Measurements from ENCODE around the gene HABP2.

Gene HABP2

DNA sequence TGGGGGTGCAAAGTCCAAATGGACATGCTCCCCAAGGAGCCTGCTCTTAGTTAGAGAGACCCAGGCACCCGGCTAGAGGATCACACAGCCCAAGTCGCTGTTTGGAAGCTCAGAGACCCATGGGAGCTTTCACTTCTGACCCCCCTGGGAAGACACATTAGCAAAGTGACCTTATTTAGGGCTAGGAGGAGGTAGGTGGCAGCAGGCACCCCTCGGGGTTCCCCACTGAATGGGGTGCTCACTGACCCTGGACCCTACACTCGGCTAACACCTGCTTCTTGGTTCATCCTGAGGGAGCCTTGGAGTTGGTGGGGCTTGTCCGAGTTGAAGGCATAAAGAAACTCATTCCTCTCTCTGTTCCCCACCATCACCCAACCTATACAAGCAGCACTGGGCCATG lies 27.1 kb upstream of the HABP2 start:
- DNase-seq (ENCODE audit: low read depth in 1 of 2, low spot score in 1 of 2), result no peak

- DNase-seq (ENCODE audit: low read depth in 1 of 2, low spot score in 1 of 2), result no peak
These were observed 25.5 kb upstream of the HABP2 start for GRCh38 chr10:113527211-113527906.

- no peak for DNase-seq (ENCODE audit: low read depth in 1 of 2, low spot score in 1 of 2)
These were observed 24.0 kb upstream of the HABP2 start for GRCh38 chr10:113528876-113529275.

DNA sequence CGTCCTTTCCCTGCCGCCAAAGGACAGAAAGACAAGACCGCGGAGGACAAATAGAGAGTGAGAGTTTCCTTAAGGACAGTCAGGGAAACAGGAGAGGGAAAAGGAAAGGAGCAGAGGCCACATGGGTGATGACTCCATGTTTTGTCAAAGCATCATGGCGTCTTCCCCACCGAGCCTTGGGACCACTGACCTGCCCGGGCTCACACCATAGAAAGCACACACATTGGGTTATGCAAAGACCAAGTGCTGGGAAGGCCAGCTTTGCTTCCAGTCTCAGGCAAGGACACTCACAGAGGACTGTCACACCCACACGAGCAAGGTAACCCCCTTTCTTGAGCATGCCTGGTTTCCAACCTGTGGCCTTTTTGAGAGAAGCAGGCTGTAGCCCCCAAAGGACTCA lies 23.3 kb upstream of the HABP2 start:
- DNase-seq (ENCODE audit: low read depth in 1 of 2, low spot score in 1 of 2), result no peak

DNA sequence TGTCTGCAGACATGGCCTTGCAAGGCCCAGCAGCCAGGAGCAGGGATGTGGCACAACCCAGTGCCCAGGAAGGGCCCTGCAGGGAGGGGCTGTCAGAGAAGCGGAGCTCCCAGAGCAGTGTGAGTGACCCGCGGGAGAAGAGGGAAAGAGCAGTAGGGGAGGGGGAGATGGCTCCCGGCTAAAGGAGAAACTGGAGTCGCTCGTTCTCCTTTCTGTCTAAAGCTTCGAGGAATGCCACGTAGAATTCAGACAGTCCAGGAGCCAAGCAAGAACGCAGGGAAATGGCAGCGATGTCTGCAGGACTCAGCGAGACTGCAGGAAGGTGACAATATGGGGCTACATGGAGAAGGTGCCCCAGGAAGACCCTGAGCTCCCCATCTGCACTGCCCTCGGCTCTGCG lies 22.4 kb upstream of the HABP2 start:
- DNase-seq (ENCODE audit: low read depth in 1 of 2, low spot score in 1 of 2), result no peak

GRCh38 chr10:113532724-113533123 lies 20.1 kb upstream of the HABP2 start:
- DNase-seq (ENCODE audit: low read depth in 1 of 2, low spot score in 1 of 2), result no peak

- no peak for DNase-seq (ENCODE audit: low read depth in 1 of 2, low spot score in 1 of 2)
These were observed 19.1 kb upstream of the HABP2 start for GRCh38 chr10:113533801-113534200.

DNA sequence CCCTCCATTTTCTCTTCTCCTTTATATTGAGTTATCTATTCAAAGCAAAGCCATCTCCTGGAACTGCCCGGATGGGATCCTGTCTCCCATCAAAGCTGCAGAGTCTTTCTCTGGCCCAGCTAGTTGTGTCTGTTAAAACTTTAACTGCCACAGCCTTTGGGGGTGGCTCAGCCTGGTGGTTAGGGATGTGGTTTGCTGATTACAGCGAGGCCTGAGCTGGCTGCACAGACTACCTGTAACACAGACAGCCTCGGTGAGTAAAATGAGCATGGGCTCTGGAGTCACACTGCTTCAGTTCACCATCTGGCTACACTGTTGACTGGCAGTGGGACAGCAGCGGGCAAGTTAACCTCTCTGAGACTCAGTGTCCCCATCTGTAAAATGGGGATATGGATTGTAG lies 18.4 kb upstream of the HABP2 start:
- DNase-seq (ENCODE audit: low read depth in 1 of 2, low spot score in 1 of 2), result no peak

DNA sequence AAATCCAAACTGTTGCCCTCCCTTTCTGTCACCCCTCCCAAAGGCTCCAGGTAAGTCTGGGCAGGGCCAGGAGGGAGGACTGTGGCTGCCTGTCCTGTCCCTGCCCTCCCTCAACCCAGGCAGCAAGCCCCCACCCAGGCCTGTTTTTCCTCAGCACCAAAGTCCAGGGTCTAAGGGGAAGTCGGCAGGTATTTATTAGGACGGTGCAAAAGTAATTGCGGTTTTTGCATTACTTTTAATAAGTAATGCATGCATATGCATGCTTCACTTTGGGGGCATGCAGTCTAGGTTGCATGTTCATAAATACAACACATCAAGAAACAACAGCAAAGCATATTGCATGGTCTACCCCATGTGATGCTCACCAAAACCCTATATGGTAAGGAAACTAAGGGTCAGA lies 15.2 kb upstream of the HABP2 start:
- no peak for DNase-seq (ENCODE audit: low read depth in 1 of 2, low spot score in 1 of 2)

DNA sequence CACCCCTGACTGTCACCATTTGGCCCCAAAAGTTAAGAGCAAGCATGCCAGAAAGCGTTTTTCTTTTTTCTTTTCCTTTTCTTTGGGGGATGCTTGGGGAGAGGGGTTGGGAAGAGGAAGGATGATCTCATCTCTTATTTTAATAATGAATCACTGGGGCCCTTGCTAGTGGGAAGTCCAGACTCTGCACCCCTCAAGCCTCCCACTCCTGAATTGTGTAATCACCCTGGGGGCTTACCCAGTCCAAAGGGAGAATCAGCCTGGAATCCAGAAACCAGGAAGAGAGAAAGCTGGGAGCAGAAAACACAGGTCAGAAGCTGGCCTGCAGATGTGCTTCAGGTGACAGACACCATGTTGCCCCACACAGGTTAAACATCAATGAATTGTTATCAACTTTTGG lies 14.7 kb upstream of the HABP2 start:
- no peak for DNase-seq (ENCODE audit: low read depth in 1 of 2, low spot score in 1 of 2)

DNA sequence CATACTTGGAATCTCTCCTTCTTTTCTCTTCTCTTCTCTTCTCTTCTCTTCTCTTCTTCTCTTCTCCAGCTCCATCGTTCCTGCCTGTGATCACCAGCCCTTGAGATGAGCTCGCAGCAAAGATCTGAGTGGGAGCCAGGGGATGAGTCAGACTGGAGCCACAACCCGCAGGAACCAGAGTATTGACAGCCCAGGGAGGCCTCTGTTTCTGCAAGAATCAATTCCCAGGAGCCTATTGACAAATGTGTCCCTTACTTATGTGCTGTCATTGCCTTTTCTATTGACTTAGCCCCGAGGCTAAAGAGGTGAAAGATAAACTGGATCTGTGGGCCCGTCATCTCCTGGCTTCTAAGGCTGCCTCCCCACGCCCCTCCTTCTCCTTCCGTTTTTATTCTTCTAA lies 13.1 kb upstream of the HABP2 start:
- no peak for DNase-seq (ENCODE audit: low read depth in 1 of 2, low spot score in 1 of 2)

DNA sequence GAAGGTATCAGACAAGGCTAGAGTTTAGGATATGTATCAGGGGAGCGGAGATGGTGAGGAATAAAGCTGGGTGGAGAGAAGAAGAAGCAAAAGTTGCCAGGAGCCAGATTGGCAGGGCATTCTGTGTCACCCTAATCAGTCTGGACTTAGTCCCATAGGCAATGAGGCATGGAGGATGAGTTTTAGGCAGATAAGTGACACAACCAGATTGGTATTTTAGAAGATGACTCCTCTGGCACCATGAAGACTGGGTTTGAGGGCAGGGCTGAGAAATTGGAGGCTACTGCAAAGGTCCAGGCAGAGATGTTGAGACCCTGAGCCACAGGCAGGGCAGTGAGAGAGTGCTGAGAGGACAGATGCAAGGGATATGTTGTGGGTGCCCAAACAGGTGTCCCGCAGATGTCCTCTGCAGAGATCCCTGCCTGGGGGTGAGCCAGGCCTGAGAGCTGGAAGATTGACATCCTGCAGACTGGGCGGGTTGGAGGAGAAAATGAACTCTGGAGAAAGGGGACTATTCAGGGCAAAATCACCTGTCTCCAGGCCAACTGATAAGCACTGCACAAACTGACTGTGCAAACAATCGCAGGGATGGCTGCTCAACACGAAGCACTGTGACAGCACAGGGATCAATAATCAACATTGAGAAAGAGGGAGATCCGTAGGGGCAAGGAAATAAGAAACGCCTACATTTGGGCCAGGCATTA lies 11.9 kb upstream of the HABP2 start:
- DNase-seq (ENCODE audit: low read depth in 1 of 2, low spot score in 1 of 2), result no peak

GRCh38 chr10:113541549-113541927 lies 11.3 kb upstream of the HABP2 start:
- no peak for DNase-seq (ENCODE audit: low read depth in 1 of 2, low spot score in 1 of 2)

GRCh38 chr10:113543107-113543955 lies 9.5 kb upstream of the HABP2 start:
- DNase-seq (ENCODE audit: low read depth in 1 of 2, low spot score in 1 of 2), result no peak

DNA sequence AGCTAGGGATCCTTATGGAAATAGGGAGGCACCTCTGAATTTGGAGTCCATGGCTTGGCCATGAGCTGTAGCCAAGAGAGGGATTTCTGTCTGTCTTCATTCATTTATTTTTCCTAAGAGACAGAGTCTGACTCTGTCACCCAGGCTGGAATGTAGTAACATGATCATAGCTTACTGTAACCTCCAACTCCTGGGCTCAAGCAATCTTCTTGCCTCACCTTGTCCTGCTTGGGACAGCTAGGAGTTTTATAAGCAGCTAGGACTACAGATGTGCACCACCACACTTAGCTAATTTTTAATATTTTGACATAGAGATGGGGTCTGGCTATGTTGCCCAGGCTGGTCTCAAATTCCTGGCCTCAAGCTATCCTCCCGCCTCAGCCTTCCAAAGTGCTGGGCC lies 8.5 kb upstream of the HABP2 start:
- DNase-seq (ENCODE audit: low read depth in 1 of 2, low spot score in 1 of 2), result no peak

DNA sequence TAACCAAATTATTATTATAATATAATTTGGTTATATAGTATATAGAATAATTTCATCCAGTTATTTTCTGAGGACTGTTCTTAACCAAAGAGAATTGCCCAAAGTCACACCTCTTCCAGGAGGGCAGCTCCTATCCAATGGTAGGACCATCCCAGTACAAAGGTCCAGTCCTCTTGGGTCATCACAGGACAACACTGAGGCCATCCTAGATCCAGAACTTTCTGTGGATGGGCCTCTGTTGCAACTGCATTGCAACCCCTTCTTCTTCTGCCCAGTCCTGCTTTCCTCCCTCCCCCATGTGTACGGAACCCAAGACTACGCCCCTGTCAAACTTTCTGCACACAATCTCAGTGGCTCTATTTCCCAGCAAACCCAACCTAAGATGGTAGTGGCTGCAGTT lies 5.4 kb upstream of the HABP2 start:
- DNase-seq (ENCODE audit: low read depth in 1 of 2, low spot score in 1 of 2), result no peak

- DNase-seq (ENCODE audit: low read depth in 1 of 2, low spot score in 1 of 2), result no peak
These were observed 3.0 kb upstream of the HABP2 start for GRCh38 chr10:113549856-113550255.

GRCh38 chr10:113550365-113550764 lies 2.5 kb upstream of the HABP2 start:
- no peak for DNase-seq (ENCODE audit: low read depth in 1 of 2, low spot score in 1 of 2)

DNA sequence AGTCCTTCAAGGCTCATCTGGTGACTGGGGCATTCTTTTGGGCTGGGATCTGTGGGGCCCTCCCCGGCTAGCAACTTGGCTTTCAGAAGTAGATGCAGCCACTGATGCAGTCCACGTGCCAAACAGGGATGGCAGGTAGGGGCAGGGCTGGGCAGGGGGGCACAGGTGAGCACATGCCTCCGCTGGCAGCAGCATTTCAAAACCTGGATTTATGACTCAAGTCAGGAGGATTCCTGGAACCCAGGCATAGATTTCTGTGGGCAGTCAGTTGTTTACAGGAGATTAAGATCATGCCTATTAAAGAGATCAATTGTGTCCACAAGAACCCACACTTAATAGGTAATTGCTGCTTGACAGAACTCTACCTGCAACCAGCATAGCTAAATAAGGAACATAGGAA lies 839 bp upstream of the HABP2 start:
- no peak for DNase-seq (ENCODE audit: low read depth in 1 of 2, low spot score in 1 of 2)

DNA sequence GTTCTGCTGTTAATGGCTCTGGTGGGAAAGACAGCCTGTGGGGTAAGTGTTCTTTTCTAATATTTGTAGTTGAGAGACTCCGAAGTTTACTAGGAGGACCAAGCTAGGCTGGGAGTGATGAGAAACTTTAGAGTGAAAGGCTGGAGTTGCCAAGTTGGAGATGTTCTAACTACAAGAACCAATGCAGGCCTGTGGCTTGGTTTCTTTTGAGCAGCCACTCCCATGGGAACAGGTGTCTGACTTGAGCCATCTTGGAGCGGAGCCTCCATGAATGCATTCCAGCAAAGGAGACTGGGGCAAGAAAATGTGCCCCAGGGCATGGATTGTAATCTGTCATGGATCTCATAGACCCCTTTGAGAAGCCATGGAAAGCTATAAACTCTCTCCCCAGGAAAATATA lies 296 bp downstream of the HABP2 start:
- DNase-seq (ENCODE audit: low read depth in 1 of 2, low spot score in 1 of 2), result no peak

DNA sequence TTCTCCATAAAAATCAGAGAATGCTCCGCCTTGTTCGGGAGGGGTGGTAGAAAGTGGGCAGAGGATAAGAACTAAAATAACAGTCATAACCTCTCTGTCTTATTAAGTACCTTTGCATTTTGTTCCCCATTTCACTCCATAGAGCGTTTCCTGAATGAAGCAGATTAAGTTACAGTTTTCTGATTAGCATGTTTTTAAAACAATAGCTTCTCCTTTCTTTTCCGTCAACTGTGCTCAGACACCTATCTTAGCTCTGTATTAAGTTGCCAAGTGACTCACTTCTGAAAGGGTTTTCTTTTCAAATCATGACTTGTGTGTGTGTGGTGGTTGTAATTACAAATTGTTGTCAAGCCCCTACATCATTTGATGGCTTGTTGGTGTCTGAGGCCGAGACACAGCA lies 1.4 kb downstream of the HABP2 start:
- DNase-seq (ENCODE audit: low read depth in 1 of 2, low spot score in 1 of 2), result no peak

- no peak for DNase-seq (ENCODE audit: low read depth in 1 of 2, low spot score in 1 of 2)
These were observed 2.4 kb downstream of the HABP2 start for GRCh38 chr10:113555245-113555644.
